Neural progenitor cell (in vitro differentiated cells): ENCODE data around the gene SPEM1.

ENCODE experiments used
- CTCF ChIP-seq: fragments of 200-600 bp; sonication (generic); IDR thresholded peaks from 2 replicates; pipeline ENCODE4 v1.5.1; 2017; ENCODE audit warnings: antibody characterized with exemption, mild to moderate bottlenecking
- EZH2 ChIP-seq: fragments of 200-600 bp; sonication (generic); IDR thresholded peaks from 2 replicates; pipeline ENCODE4 v1.6.1; 2017; ENCODE audit warnings: antibody characterized with exemption, mild to moderate bottlenecking, moderate library complexity
- EZH2phosphoT487 ChIP-seq: fragments of 200-600 bp; sonication (generic); IDR thresholded peaks from 2 replicates; pipeline ENCODE4 v1.6.1; 2017; ENCODE audit warnings: antibody characterized with exemption

GRCh38 chr17:7414837-7415236 is 5.3 kb upstream of the SPEM1 start:
- TF ChIP-seq CTCF (no peak), EZH2 (no peak), EZH2phosphoT487 (no peak)
